Measurements from ENCODE around the gene GGTLC3.
"Not testable (repeated sequence)": the region's sequence is repeated elsewhere in the genome, so short reads cannot be mapped to it uniquely, and the experiment has no call there.

Gene GGTLC3

GRCh38 chr22:18518061-18518460 lies at the start of gene GGTLC3:
TSS of gene GGTLC3 (minus strand) at chr22:18518161. CDS start at chr22:18517897, 264 bp downstream.
- not testable (repeated sequence) for DNase-seq (ENCODE audit: low read depth in 2 of 2)

GRCh38 chr22:18560099-18560974 lies 42.4 kb upstream of the GGTLC3 start:
- DNase-seq (ENCODE audit: low read depth in 2 of 2): not testable (repeated sequence)

- DNase-seq (ENCODE audit: low read depth in 2 of 2): not testable (repeated sequence)
Observed at GRCh38 chr22:18558939-18559338, 41.0 kb upstream of the GGTLC3 start.

- DNase-seq (ENCODE audit: low read depth in 2 of 2): not testable (repeated sequence)
Observed at GRCh38 chr22:18558516-18558915, 40.6 kb upstream of the GGTLC3 start.

GRCh38 chr22:18554280-18555256 lies 36.6 kb upstream of the GGTLC3 start:
- not testable (repeated sequence) for DNase-seq (ENCODE audit: low read depth in 2 of 2)

- not testable (repeated sequence) for DNase-seq (ENCODE audit: low read depth in 2 of 2)
Observed at GRCh38 chr22:18552839-18553597, 35.1 kb upstream of the GGTLC3 start.

- not testable (repeated sequence) for DNase-seq (ENCODE audit: low read depth in 2 of 2)
Observed at GRCh38 chr22:18551046-18551445, 33.1 kb upstream of the GGTLC3 start.

- not testable (repeated sequence) for DNase-seq (ENCODE audit: low read depth in 2 of 2)
Observed at GRCh38 chr22:18549458-18550179, 31.7 kb upstream of the GGTLC3 start.

- not testable (repeated sequence) for DNase-seq (ENCODE audit: low read depth in 2 of 2)
Observed at GRCh38 chr22:18544615-18545014, 26.7 kb upstream of the GGTLC3 start.

- not testable (repeated sequence) for DNase-seq (ENCODE audit: low read depth in 2 of 2)
Observed at GRCh38 chr22:18543400-18543799, 25.4 kb upstream of the GGTLC3 start.

- not testable (repeated sequence) for DNase-seq (ENCODE audit: low read depth in 2 of 2)
Observed at GRCh38 chr22:18539994-18540393, 22.0 kb upstream of the GGTLC3 start.

- not testable (repeated sequence) for DNase-seq (ENCODE audit: low read depth in 2 of 2)
Observed at GRCh38 chr22:18534315-18534714, 16.4 kb upstream of the GGTLC3 start.

- DNase-seq (ENCODE audit: low read depth in 2 of 2): not testable (repeated sequence)
Observed at GRCh38 chr22:18533633-18534032, 15.7 kb upstream of the GGTLC3 start.

- DNase-seq (ENCODE audit: low read depth in 2 of 2): not testable (repeated sequence)
Observed at GRCh38 chr22:18529416-18530145, 11.6 kb upstream of the GGTLC3 start.

- peak; percentile 3 to 12 for DNase-seq (ENCODE audit: low read depth in 2 of 2)
Observed at GRCh38 chr22:18528597-18529415, 10.8 kb upstream of the GGTLC3 start.

- DNase-seq (ENCODE audit: low read depth in 2 of 2): not testable (repeated sequence)
Observed at GRCh38 chr22:18527752-18528596, 10.0 kb upstream of the GGTLC3 start, which contains the start of gene TMEM191B. TSS of gene TMEM191B (plus strand) at chr22:18527802. CDS start at chr22:18527981, 179 bp downstream.

- not testable (repeated sequence) for DNase-seq (ENCODE audit: low read depth in 2 of 2)
Observed at GRCh38 chr22:18523328-18523727, 5.4 kb upstream of the GGTLC3 start.

- not testable (repeated sequence) for DNase-seq (ENCODE audit: low read depth in 2 of 2)
Observed at GRCh38 chr22:18522762-18523161, 4.8 kb upstream of the GGTLC3 start.
